SH-SY5Y (cell line): ENCODE results near the gene ETS1.

Source experiments
- GATA2 ChIP-seq: IDR thresholded peaks from 2 replicates; pipeline ENCODE4 v1.6.1; 2011; ENCODE audit warnings: mild to moderate bottlenecking, low read depth, low read length
- GATA3 ChIP-seq: IDR thresholded peaks from 2 replicates; pipeline ENCODE4 v1.6.1; 2011; ENCODE audit warnings: low read depth, mild to moderate bottlenecking, low read length, moderate library complexity

- no peak for TF ChIP-seq GATA2
- TF ChIP-seq GATA3 = no peak
Observed at GRCh38 chr11:128587415-128587814, at the start of gene ETS1.
